NCI-H187 (cell line): ENCODE measurements around the gene TEK.

Source experiments
- DNase-seq, 2 experiments: peaks; one replicate each; lab custom pipeline; 2025; lab: John Stamatoyannopoulos, UW

Gene TEK

DNA sequence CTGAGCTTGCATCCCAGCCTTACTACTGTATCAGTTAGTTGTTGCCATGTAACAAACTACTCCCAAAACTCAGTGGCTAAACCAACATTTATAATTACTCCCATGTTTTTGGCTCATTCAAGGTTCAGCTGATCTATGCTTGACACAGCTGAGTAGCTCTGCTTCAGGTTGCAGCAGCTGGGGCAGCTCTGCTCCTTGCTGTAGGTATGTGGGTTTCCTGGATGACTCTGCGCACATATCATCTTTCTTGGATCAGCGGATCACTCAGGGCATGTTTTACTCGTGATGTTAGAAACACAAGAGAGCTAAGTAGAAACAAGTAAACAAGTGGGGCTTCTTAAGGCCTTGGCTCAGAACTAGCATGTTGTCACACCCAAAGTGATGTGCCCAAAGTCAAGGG lies 15.1 kb downstream of the TEK start:
- no peak for DNase-seq

- no peak for DNase-seq
These were observed 16.0 kb downstream of the TEK start for GRCh38 chr9:27125030-27125429.

GRCh38 chr9:27125936-27126335 lies 16.9 kb downstream of the TEK start:
- no peak for DNase-seq

DNA sequence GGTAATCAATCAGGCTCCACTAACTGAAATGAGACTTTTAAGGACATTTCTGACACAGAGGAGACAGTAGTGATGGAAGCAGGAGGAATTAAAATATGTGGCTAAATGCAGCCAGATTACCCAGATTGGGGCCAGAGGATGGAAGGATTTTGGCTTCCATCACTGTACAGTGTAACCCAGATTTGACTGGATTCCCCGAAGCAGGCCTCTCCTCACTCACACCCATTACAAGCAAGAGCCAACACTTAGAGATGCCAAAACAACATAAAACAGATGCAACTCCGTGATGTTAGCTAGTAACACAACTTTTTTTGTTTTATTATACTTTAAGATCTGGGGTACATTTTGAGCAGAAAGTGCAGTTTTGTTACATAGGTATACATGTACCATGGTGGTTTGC lies 17.6 kb downstream of the TEK start:
- DNase-seq, result no peak

GRCh38 chr9:27129221-27129620 lies 20.2 kb downstream of the TEK start:
- DNase-seq, result no peak

- DNase-seq, result no peak
These were observed 22.7 kb downstream of the TEK start for GRCh38 chr9:27131731-27132130.

DNA sequence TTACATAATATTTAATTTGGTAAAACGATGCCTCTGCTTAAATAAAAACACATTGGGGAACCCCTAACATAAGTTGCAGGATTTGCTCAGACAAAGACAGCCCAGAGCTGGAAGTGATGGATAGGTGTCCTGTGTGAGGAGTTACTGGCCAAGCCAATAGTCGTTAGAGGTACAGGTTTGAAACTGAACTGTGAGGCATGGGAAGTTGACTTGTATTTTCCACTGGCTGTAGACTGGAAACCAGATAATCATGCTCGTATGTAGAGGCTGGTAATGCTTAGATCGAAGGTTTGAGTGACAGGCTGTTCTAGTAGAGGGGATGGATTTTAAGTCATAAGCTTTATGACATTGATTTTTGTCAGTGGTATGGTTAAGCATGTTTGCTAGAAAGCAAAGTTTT lies 24.8 kb downstream of the TEK start:
- no peak for DNase-seq

GRCh38 chr9:27142299-27142930 lies 33.4 kb downstream of the TEK start:
- DNase-seq, result no peak

DNA sequence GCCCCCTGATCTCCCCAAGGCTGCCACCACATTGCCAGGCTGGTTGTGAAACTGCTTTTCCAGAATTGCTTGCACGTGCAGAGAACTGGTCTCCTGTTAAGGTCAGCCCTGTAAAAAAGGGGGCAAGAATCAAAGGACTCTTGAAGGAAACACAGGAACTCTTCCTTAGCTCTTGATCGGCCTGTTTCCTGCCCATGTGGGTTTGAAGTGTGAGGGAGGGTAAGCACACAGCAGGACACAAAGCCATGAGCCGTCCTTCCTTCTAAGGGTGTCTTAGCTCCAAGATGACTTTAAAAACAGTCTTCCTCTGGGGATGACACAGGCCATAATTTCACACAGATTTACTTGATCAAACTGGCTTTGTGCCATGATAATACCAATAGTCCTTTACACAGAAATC lies 36.1 kb downstream of the TEK start:
- DNase-seq, result no peak

- DNase-seq, result no peak
These were observed 40.6 kb downstream of the TEK start for GRCh38 chr9:27149651-27150050.

DNA sequence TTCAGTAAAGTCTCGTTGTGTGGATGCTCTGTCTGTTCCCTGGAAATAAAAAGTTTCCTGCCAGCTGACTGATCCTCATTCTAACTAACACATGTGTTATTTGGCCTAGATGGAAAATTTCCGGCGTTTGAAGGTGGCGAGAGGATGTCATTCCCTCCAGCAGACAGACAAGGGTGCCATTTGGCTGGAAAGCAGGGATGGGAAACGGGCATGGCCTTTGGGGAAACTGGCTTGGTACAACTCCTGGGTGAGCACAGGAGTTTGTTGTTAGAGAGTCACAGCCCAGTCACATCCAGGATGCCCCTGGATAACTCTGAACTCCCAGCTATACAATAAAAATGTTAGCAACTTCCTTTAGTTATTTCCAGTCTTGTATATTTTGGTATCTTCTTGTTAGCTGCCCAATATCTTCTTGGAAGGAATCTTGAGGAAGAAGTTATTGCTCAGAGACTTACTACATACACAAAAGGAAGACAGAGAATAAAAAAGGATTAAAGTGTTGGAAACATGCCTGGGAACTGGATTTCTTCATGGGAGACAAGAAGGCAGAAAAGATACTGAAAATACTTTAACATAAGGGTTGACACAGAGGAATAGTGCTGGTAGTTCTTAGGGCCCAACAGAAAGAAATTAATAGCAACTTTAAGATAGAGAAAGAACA lies 41.9 kb downstream of the TEK start:
- no peak for DNase-seq

DNA sequence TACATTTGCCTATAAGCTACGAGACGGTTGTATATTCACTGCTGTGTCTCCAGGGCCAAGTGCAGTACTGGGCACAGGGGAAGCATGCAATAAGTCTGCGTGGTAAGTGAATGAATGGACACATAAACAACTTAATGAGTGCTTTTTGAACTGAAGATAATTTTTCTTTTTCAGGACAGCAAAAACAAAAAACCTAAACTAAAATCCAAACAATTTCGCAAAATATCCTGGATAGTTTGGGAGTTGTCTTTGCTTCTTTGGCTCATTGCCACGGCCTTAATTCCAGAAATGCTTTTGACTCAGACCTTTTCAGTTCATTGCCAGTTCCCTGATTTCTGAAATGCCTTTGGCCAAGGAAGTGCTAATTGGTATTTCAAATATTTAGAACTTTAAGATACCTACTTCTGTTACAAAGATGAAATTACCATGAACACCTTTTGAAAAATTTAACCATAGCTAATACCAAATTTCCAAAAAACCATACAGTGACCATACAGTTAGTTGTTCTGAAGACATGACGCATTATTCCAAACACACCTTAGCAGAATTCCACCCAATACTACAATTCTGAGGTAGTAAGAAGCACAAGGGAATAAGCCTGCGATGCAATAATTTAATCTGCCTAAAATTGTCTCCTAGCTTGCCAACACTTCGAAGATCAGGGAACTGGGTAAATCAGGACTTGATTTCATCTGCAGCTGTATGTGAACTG lies 42.8 kb downstream of the TEK start:
- no peak for DNase-seq

DNA sequence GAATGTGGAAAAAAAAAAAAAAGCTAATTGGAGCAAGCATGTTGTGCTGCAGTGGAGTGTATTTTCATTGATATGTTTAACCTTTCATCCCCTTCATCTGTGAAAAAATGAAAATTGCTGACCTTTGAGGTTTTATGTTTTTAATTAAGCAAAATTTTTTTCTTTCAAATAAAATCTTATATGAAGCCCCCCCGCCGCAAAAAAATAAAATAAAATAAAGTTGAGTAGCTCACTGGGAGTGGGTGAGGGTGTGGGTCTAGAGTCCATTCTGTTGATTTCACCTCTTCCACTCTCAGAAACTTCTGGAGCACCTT lies 43.3 kb downstream of the TEK start:
- DNase-seq, result no peak

DNA sequence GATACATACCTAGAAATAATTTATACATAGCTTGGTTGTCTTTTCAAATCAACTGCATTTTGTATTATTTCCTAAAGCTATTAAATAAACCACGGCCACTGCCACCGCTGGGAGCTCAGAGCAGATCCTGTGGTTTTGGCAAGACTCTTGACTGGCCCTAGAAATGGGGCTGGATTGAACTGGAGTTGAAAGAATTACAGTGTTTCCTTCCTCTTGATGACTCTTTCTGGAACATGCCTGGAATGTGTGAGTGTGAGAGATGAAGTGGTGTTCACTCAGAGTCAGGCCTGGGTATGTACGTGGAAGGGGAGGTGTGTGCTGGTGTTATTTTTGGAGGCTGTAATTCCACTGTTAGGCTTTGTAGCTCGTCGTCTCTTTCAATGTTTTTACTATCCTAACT lies 45.9 kb downstream of the TEK start:
- DNase-seq, result no peak

DNA sequence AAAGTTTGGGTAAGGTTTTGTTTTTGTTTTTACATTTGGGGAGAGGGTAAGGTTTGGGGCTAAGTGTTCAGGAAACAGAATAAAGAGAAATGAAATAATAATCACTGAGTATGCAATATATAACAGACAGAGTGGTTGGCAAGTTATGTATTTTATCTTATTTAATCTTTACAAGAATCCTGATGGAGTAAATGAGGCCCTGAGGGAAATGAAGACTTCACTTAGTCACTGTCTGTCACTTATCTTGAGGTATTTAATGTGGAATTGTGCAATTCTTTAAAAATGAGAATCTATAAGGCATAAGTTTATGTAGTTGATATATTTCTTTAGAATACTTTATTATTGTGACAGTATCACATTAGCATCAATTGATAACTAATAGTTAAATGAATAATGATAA lies 48.1 kb downstream of the TEK start:
- no peak for DNase-seq

GRCh38 chr9:27157736-27158135 lies 48.7 kb downstream of the TEK start:
- DNase-seq, result no peak

- no peak for DNase-seq
These were observed 51.6 kb downstream of the TEK start for GRCh38 chr9:27160636-27161035.

DNA sequence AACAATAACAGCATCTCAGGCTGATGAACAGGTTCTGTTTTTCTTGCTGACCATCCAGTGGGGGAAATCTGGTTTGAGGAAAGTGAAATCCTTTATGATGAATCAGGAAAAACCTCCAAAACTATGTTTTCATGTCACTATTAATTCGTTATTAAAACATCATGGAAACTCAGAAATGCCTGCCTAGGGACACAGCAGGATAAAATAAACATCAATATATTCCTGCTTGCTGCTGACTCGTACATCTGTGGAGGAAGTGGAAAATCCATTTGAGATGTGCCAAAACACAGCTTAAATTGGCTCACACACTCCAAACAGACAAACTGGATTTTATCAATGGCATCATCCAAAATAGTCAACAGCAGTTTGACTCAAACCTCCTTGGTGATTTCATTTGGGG lies 53.0 kb downstream of the TEK start:
- DNase-seq, result no peak

- DNase-seq, result no peak
These were observed 56.0 kb downstream of the TEK start for GRCh38 chr9:27165068-27165467.

DNA sequence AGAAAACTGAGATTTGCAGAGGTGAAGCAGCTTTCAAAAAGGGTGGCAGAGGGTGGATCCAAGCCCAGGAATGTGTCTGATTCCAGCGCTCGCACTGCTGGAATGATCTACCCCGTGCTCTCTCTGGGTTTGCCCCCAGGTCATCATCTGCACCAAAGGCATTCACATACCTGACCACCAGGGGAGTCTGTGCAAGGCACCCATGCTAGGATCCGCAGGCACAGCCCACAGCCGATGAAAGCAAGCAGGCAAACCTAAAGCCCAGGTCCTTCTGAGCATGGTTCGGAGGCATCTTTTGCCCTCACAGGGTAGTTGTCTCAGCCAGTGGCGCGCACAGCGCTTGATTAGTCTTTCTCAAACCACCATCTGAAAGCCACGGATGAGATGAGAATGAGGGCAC lies 56.6 kb downstream of the TEK start:
- no peak for DNase-seq

- DNase-seq, result no peak
These were observed 59.5 kb downstream of the TEK start for GRCh38 chr9:27168496-27168895.

GRCh38 chr9:27168951-27169350 lies 59.9 kb downstream of the TEK start:
- no peak for DNase-seq

DNA sequence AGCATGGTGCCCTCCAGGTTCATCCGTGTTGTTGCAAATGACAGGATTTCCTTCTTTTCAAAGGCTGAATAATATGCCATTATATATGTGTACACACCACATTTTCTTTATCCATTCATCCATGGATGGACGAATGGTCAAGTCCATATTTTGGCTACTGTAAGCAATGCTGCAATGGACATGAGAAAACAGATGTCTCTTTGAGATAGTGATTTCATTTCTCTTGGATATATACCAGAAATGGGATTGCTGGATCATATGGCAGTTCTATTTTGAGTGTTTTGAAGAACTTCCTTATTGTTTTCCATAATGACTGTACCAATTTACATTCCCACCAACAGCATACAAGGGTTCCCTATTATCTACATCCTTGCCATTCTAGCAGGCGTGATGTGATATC lies 67.9 kb downstream of the TEK start:
- DNase-seq, result no peak
